ENCODE results near the gene PBX3. TPM values are rescaled to one million over a fixed set of nuclear protein-coding genes. Genes with fewer than 3 reads are reported as not detected.

PBX3 gene
- total and polyA plus RNA-seq, 2 of the 13 experiments (the other 11 are each of a cell fraction or from before 2014, with no cell fraction given) = 6.0 to 11.2 TPM

DNA sequence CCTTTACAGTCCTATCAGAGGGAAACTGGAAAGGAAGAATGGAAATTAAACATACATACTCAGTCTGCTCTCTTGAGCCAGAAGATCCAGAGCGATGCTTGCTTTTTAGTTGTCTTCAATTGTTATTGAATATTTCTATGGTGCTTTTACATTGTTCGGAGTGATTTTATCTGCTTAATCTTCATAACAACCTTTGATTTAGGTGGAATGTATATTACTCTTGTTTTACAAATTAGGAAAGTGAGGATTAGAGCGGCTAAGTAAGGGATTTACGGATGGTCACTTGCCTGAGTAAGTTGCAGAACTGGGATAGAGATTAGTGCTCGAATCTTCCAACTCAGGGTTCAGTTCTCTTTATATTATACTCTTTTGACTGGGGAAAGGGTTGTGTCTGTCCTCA is 69.1 kb downstream of the PBX3 start:
- H4K20me1 ChIP-seq (ENCODE audit: insufficient read depth, low read length) = no peaks in the 10 kb centered on the region
- intact Hi-C loops (cut with micrococcal nuclease; ENCODE audit: unreplicated experiment) = no loop called here
- POLR2A ChIA-PET = no interaction called here
- WGBS (ENCODE audit: low lambda C conversion rate) = 94% methylated on average over 5 of the region's 5 CpGs
- no peak overlapping the region for H3K4me2 ChIP-seq (ENCODE audit: low read depth, low read length)
- CTCF ChIA-PET (ENCODE audit: low intra/inter-chr PET ratio, low total read pairs) = no interaction called here
- H3K36me3 ChIP-seq (replicated peaks in 1 of 2; ENCODE audit: control insufficient read depth in 1 of 2, insufficient read depth in 2 of 2, low read length in 2 of 2) = no peaks in the 10 kb centered on the region
- FAIRE-seq (no peak), DNase-seq (ENCODE audit: low spot score) (no peak), ATAC-seq (no peak)
- no peaks in the 10 kb centered on the region for H3K27me3 ChIP-seq (ENCODE audit: control insufficient read depth in 1 of 2, insufficient read depth in 2 of 2, low read length in 2 of 2)
- H3K27ac ChIP-seq (ENCODE audit: extremely low read length, insufficient read depth, low read length) = no peak overlapping the region
- no peaks in the 10 kb centered on the region for H3K9me3 ChIP-seq (ENCODE audit: low read length)
- no peak for TF ChIP-seq MBD4 (IDR thresholded peaks at IDR 0.05; ENCODE audit: borderline replicate concordance, low read length)
- TF ChIP-seq, protein P1, sequence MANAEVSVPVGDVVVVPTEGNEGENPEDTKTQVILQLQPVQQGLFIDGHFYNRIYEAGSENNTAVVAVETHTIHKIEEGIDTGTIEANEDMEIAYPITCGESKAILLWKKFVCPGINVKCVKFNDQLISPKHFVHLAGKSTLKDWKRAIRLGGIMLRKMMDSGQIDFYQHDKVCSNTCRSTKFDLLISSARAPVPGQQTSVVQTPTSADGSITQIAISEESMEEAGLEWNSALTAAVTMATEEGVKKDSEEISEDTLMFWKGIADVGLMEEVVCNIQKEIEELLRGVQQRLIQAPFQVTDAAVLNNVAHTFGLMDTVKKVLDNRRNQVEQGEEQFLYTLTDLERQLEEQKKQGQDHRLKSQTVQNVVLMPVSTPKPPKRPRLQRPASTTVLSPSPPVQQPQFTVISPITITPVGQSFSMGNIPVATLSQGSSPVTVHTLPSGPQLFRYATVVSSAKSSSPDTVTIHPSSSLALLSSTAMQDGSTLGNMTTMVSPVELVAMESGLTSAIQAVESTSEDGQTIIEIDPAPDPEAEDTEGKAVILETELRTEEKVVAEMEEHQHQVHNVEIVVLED (CRISPR knock-in tag; IDR thresholded peaks at IDR 0.05; ENCODE audit: borderline replicate concordance) = no peak
- no peak for TF ChIP-seq ZNF570 (CRISPR knock-in tag; IDR thresholded peaks at IDR 0.05; ENCODE audit: borderline replicate concordance)
- TF ChIP-seq NR1H2 (CRISPR knock-in tag; IDR thresholded peaks at IDR 0.05; ENCODE audit: borderline replicate concordance, low read depth) = no peak
- TF ChIP-seq IRX3 (CRISPR knock-in tag; IDR thresholded peaks at IDR 0.05; ENCODE audit: borderline replicate concordance, low read depth) = no peak
- TF ChIP-seq ZNF569 (CRISPR knock-in tag; IDR thresholded peaks at IDR 0.05; ENCODE audit: borderline replicate concordance) = no peak
- no peak for TF ChIP-seq ZNF484 (CRISPR knock-in tag; IDR thresholded peaks at IDR 0.05; ENCODE audit: borderline replicate concordance, low read depth)
- TF ChIP-seq, protein P2, sequence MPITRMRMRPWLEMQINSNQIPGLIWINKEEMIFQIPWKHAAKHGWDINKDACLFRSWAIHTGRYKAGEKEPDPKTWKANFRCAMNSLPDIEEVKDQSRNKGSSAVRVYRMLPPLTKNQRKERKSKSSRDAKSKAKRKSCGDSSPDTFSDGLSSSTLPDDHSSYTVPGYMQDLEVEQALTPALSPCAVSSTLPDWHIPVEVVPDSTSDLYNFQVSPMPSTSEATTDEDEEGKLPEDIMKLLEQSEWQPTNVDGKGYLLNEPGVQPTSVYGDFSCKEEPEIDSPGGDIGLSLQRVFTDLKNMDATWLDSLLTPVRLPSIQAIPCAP (CRISPR knock-in tag; IDR thresholded peaks at IDR 0.05; ENCODE audit: low read depth) = no peak
- no peak for TF ChIP-seq RBFOX2 (IDR thresholded peaks at IDR 0.05; ENCODE audit: low read depth, low read length)
- TF ChIP-seq, protein P3, sequence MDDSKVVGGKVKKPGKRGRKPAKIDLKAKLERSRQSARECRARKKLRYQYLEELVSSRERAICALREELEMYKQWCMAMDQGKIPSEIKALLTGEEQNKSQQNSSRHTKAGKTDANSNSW (CRISPR knock-in tag; IDR thresholded peaks at IDR 0.05; ENCODE audit: borderline replicate concordance) = no peak
- TF ChIP-seq ZMAT3 (CRISPR knock-in tag; conservative IDR thresholded peaks at IDR 0.05) = no peak
- TF ChIP-seq NCOR1 (IDR thresholded peaks at IDR 0.05; ENCODE audit: borderline replicate concordance, low read length) = no peak
- no peak for TF ChIP-seq TCF7 (IDR thresholded peaks at IDR 0.05; ENCODE audit: low read depth)
- no peak for TF ChIP-seq ZNF234 (CRISPR knock-in tag; conservative IDR thresholded peaks at IDR 0.05)
- no peak for TF ChIP-seq ZNF335 (CRISPR knock-in tag; IDR thresholded peaks at IDR 0.05)
- no peak for TF ChIP-seq AGO2 (optimal IDR thresholded peaks at IDR 0.05; ENCODE audit: low read depth, low read length)
- no peak for TF ChIP-seq KLF12 (CRISPR knock-in tag; IDR thresholded peaks at IDR 0.05; ENCODE audit: borderline replicate concordance)
- TF ChIP-seq MAFF (IDR thresholded peaks at IDR 0.05; ENCODE audit: low read depth, low read length) = no peak
- H3K4me1 ChIP-seq (ENCODE audit: insufficient read depth, low read length) = no peaks in the 10 kb centered on the region
- no peak overlapping the region for H3K4me3 ChIP-seq (replicated peaks in 1 of 3; ENCODE audit: insufficient read depth in 1 of 3, low read depth in 2 of 3, low read length in 3 of 3)
- in situ Hi-C loops (cut with HindIII; ENCODE audit: extremely low pct_ligation_motif_present, low pct_unique_long_range_greater_than_20kb) = no loop called here
- no TSS peak for BruUV-seq (replicated peaks)
- H2AFZ ChIP-seq (ENCODE audit: low read length) = no peak overlapping the region
- no peak overlapping the region for H3K9ac ChIP-seq (ENCODE audit: insufficient read depth, low read depth, low read length)
- no peaks in the 10 kb centered on the region for H3K79me2 ChIP-seq (ENCODE audit: insufficient read depth, low read length)

All from HepG2 (cell line).